BE2C (cell line): ENCODE results near the gene DLG2.
A peak's percentile ranks its signal among the peaks of the same experiment; 100 is the strongest.

Experiments used
- DNase-seq: peaks from one replicate; pipeline ENCODE4 v3.0.0-alpha.2; 2020
- H3K27me3 ChIP-seq: fragments of 250-450 bp; sonication (Bioruptor Pico); 2 replicates; pipeline ENCODE4 v1.5.1; 2020; ENCODE audit warnings: mild to moderate bottlenecking
- H3K36me3 ChIP-seq: fragments of 250-450 bp; sonication (Bioruptor Pico); 2 replicates; pipeline ENCODE4 v1.5.1; 2020; ENCODE audit warnings: mild to moderate bottlenecking
- H3K4me1 ChIP-seq: fragments of 250-450 bp; sonication (Bioruptor Pico); 2 replicates; pipeline ENCODE4 v1.5.1; 2020
- H3K4me3 ChIP-seq: 2 replicates; pipeline ENCODE4 v1.5.1; 2011; ENCODE audit warnings: low read depth, low read length
- H3K9me3 ChIP-seq: fragments of 250-450 bp; sonication (Bioruptor Pico); 2 replicates; pipeline ENCODE4 v1.5.1; 2020
- TF ChIP-seq, protein P1 (sequence below): IDR thresholded peaks from 2 replicates; pipeline ENCODE4 v1.5.1; 2012; ENCODE audit warnings: mild to moderate bottlenecking, low read depth, low read length

Gene DLG2

GRCh38 chr11:83528877-83529276, 2098.3 kb downstream of the DLG2 start:
- Histone ChIP-seq H3K9me3 (no peaks in the 10 kb centered on the region), H3K36me3 (no peaks in the 10 kb centered on the region), H3K4me1 (no peaks in the 10 kb centered on the region), H3K27me3 (no peaks in the 10 kb centered on the region), H3K4me3 (no peak overlapping the region)
- TF ChIP-seq, protein P1, sequence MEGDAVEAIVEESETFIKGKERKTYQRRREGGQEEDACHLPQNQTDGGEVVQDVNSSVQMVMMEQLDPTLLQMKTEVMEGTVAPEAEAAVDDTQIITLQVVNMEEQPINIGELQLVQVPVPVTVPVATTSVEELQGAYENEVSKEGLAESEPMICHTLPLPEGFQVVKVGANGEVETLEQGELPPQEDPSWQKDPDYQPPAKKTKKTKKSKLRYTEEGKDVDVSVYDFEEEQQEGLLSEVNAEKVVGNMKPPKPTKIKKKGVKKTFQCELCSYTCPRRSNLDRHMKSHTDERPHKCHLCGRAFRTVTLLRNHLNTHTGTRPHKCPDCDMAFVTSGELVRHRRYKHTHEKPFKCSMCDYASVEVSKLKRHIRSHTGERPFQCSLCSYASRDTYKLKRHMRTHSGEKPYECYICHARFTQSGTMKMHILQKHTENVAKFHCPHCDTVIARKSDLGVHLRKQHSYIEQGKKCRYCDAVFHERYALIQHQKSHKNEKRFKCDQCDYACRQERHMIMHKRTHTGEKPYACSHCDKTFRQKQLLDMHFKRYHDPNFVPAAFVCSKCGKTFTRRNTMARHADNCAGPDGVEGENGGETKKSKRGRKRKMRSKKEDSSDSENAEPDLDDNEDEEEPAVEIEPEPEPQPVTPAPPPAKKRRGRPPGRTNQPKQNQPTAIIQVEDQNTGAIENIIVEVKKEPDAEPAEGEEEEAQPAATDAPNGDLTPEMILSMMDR, result no peak
- DNase-seq, result no peak

DNA sequence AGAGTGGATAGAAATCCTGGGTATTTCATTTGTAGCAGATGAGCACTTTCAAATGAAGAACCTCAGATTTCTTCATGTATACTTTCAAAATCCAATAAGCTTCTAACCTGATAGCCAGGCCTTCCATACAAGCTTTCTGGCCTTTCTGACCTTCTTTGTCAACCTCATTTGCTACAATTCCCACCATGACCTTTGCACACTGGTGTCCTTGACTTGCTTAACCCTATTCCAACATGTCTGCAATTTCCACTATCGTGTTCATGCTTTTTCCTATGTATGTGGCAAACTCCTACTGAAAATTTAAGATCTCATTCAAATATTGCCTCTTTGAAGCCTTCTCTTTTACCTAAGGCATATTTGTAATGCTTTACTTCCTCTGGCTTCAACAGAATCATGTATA, 2098.9 kb downstream of the DLG2 start:
- TF ChIP-seq, protein P1, result no peak
- Histone ChIP-seq H3K4me3 (no peak overlapping the region), H3K27me3 (no peaks in the 10 kb centered on the region), H3K4me1 (no peaks in the 10 kb centered on the region), H3K36me3 (no peaks in the 10 kb centered on the region), H3K9me3 (no peaks in the 10 kb centered on the region)
- no peak for DNase-seq

GRCh38 chr11:83523676-83524075, 2103.5 kb downstream of the DLG2 start:
- no peaks in the 10 kb centered on the region; the same call in 1 of the 2 replicates for H3K4me1 ChIP-seq
- no peaks in the 10 kb centered on the region for H3K27me3 ChIP-seq
- H3K9me3 ChIP-seq, result no peaks in the 10 kb centered on the region
- DNase-seq, result peak; percentile 57
- TF ChIP-seq, protein P1, result no peak
- H3K4me3 ChIP-seq, result no peak overlapping the region
- H3K36me3 ChIP-seq, result no peaks in the 10 kb centered on the region

DNA sequence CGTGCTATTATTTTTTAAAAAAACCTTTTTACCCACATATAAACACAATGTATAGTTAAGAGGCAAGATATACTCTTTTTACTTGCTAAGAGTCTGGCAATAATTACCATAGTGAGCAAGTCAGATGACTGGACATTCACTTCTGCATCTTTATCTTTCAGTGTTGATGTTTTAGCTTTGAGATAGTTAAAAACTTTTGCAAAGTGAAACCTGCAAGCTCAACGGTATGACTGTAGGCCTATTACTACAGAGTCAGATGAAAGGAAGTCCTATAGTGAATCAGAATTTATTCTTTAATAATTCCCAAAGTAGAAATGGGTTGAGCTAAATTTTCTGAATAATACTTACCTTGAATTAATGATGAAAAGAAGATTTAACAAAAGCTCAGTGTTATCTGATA, 2104.2 kb downstream of the DLG2 start:
- no peak for DNase-seq
- TF ChIP-seq, protein P1, result no peak
- no peaks in the 10 kb centered on the region; the same call in 1 of the 2 replicates for H3K4me1 ChIP-seq
- H3K9me3 ChIP-seq, result no peaks in the 10 kb centered on the region
- no peak overlapping the region for H3K4me3 ChIP-seq
- H3K27me3 ChIP-seq, result no peaks in the 10 kb centered on the region
- no peaks in the 10 kb centered on the region for H3K36me3 ChIP-seq

GRCh38 chr11:83521647-83522596, 2105.2 kb downstream of the DLG2 start:
- H3K27me3 ChIP-seq, result no peaks in the 10 kb centered on the region

GRCh38 chr11:83520849-83521248, 2106.3 kb downstream of the DLG2 start:
- no peaks in the 10 kb centered on the region for H3K9me3 ChIP-seq
- no peaks in the 10 kb centered on the region for H3K27me3 ChIP-seq
- H3K4me1 ChIP-seq, result no peaks in the 10 kb centered on the region; the same call in 1 of the 2 replicates
- no peaks in the 10 kb centered on the region for H3K36me3 ChIP-seq
- no peak for DNase-seq
- no peak overlapping the region for H3K4me3 ChIP-seq
- TF ChIP-seq, protein P1, result no peak

More at GRCh38 chr11:83521647-83522596, 2105.2 kb downstream of the DLG2 start:
- TF ChIP-seq, protein P1, result peak; percentile 83
- Histone ChIP-seq H3K4me1 (no peaks in the 10 kb centered on the region; the same call in 1 of the 2 replicates), H3K9me3 (no peaks in the 10 kb centered on the region), H3K36me3 (no peaks in the 10 kb centered on the region), H3K4me3 (no peak overlapping the region)
- DNase-seq, result peak; percentile 50
